Astrocyte (in vitro differentiated cells and primary cell): ENCODE results near the gene NID2.

ENCODE experiments used
- CTCF ChIP-seq: IDR thresholded peaks from 2 replicates; pipeline ENCODE4 v1.5.1; 2011; ENCODE audit warnings: low read depth, mild to moderate bottlenecking, inconsistent platforms, low read length, moderate library complexity; ENCODE audit not compliant: insufficient read depth
- EZH2 ChIP-seq: IDR thresholded peaks from 2 replicates; pipeline ENCODE4 v1.6.1; 2012; ENCODE audit warnings: mild to moderate bottlenecking, low read length, inconsistent platforms; ENCODE audit not compliant: insufficient read depth

DNA sequence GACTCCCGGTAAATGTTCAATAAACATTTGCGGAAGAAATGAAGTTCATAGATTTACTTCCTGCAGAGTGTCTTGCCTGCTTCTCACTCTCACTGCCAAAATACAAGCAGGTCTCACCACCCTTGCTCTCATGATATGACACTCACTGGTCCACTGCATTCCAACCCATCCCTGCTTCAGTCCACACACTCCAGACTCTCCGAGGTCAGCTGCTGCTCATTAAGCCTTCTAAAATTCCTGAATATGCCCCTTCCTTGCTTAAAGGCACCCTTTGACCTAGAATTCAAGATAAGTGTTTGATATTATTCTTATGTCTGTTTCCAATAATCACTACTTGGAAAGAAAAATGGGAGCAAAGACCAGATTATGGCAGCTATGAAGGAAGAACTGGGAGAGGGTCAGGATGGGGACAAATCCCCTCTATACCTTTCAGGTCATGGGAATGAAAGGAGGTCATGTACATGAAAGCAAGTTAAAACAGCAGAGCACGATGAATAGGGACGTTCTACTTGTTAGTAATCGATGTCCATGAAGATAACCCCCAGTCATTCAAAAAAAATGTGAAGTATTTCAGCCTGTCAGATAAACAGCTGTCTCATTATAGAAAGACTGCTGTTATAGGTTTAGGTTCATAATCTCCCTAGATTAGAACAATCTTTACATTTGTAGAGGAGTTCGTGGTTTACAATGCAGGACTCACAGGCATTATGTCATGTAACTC lies 10.5 kb upstream of the NID2 start:
- no peak for TF ChIP-seq EZH2
- TF ChIP-seq CTCF = no peak
